H1 (cell line): ENCODE data around the gene STAG1. TPM values are rescaled to one million over a fixed set of nuclear protein-coding genes. Genes with fewer than 3 reads are reported as not detected.

Experiments
- E2F6 ChIP-seq: IDR thresholded peaks from 2 replicates; pipeline ENCODE4 v1.6.1; 2012; ENCODE audit warnings: inconsistent platforms
- POLR2A ChIP-seq, 2 experiments: IDR thresholded peaks; 1 replicate in 1 of 2; 2 replicates in 1 of 2; pipeline ENCODE4 v1.6.1; 2011; ENCODE audit warnings: low read depth in 2 of 2, low read length in 2 of 2, mild to moderate bottlenecking in 2 of 2; ENCODE audit errors: control extremely low read depth in 1 of 2
- polyA plus RNA-seq, 7 experiments: library from polyadenylated mRNA; depleted of rRNA in 3 of 7; stranded (reverse) in 5 of 7; unstranded in 2 of 7; fragments of >200 nt in 5 of 7; fragments of 200-250 nt in 2 of 7; gene quantifications; 1 replicate in 5 of 7; 2 replicates in 1 of 7; 4 replicates in 1 of 7; pipeline versions ENCODE4 v1.2.1 to v1.2.3, GENCODE V29; 2011 to 2013; ENCODE audit warnings: missing spikeins in 2 of 7, mixed read lengths in 2 of 7
- total RNA-seq: library from RNA; stranded (reverse); fragmentation: NEBNext Ultra II Directional; extraction: Animal tissue kit (Norgen Biotek cat#: 25700); gene quantifications from 2 replicates; pipeline ENCODE4 v1.2.1, GENCODE V29; 2021

The STAG1 gene
- total and polyA plus RNA-seq, 2 of the 8 experiments (the other 6 are each of a cell fraction or from before 2014, with no cell fraction given): 4.6 to 23.4 TPM

DNA sequence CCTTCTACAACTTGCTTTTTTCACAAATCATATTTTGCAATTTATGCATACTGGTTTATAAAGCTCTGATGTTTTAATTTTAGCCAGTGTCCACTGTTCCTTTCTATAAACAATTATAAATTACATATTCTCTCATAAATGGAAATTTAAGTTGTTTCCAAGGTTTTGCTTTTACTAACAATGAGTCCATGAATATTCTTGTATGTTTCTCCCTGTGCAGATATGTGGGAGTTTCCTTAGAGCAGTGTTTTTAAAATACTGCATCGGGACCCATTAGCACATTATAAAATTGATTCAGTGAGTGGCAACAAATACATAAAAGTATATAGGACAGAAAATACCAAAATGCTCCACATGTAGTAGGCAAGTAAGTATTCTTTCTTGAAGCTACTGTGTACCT, 266.4 kb downstream of the STAG1 start (continued):
- TF ChIP-seq POLR2A (IDR thresholded peaks at IDR 0.05; ENCODE audit: control extremely low read depth in 1 of 2, low read depth in 2 of 2, low read length in 2 of 2) (no peak), E2F6 (no peak)
